GM23338 (cell line): ENCODE data around the gene ZNF286A.

Experiments used
- CREB1 ChIP-seq: fragments of 250-450 bp; sonication (Bioruptor Pico); IDR thresholded peaks from 2 replicates; pipeline ENCODE4 v1.5.0; 2020; ENCODE audit warnings: low read depth, mild to moderate bottlenecking, moderate library complexity
- EZH2 ChIP-seq: fragments of 200-600 bp; sonication (generic); IDR thresholded peaks from one replicate; pipeline ENCODE4 v1.8.0; 2017; ENCODE audit warnings: antibody characterized with exemption, mild to moderate bottlenecking, low read depth; ENCODE audit not compliant: unreplicated experiment
- JUNB ChIP-seq: IDR thresholded peaks from one replicate; pipeline ENCODE4 v1.6.1; 2016; ENCODE audit warnings: antibody characterized with exemption; ENCODE audit not compliant: unreplicated experiment
- NANOG ChIP-seq: IDR thresholded peaks from 2 replicates; pipeline ENCODE4 v1.6.1; 2016; ENCODE audit warnings: antibody characterized with exemption, borderline replicate concordance
- POLR2AphosphoS5 ChIP-seq: IDR thresholded peaks from 2 replicates; pipeline ENCODE4 v1.6.1; 2016; ENCODE audit warnings: antibody characterized with exemption, low read depth
- TF ChIP-seq, protein P1 (sequence below), 2 experiments: fragments of 200-600 bp in 1 of 2; sonication (generic) in 1 of 2; conservative IDR thresholded peaks; 2 replicates each; pipeline versions ENCODE4 v1.5.1 to v1.6.1; 2016 to 2017; ENCODE audit warnings: antibody characterized with exemption in 2 of 2, low read depth in 2 of 2, mild to moderate bottlenecking in 2 of 2, moderate library complexity in 1 of 2
- TF ChIP-seq, protein P2 (sequence below): IDR thresholded peaks from one replicate; pipeline ENCODE4 v1.6.1; 2018; ENCODE audit warnings: antibody characterized with exemption; ENCODE audit not compliant: unreplicated experiment

DNA sequence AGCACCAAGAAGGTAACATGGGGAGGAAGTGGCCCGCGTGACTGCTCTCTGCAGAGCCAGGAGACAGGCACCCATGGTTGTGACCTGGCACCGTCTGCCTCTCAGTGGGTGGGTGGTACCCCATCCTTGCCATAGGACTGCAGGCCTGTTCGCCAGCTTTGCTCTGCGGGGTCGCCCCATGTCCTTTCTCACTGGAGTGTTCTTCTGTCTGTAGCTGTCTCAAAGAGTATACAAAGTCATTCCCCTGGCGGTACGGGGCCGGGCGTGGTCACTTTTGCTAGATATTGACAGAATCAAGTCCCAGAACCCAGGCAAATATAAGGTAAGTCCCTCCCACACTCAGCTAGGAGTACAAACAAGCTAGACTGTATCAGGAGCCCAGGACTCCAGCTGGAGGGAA is 38.5 kb downstream of the ZNF286A start:
- TF ChIP-seq, protein P1, sequence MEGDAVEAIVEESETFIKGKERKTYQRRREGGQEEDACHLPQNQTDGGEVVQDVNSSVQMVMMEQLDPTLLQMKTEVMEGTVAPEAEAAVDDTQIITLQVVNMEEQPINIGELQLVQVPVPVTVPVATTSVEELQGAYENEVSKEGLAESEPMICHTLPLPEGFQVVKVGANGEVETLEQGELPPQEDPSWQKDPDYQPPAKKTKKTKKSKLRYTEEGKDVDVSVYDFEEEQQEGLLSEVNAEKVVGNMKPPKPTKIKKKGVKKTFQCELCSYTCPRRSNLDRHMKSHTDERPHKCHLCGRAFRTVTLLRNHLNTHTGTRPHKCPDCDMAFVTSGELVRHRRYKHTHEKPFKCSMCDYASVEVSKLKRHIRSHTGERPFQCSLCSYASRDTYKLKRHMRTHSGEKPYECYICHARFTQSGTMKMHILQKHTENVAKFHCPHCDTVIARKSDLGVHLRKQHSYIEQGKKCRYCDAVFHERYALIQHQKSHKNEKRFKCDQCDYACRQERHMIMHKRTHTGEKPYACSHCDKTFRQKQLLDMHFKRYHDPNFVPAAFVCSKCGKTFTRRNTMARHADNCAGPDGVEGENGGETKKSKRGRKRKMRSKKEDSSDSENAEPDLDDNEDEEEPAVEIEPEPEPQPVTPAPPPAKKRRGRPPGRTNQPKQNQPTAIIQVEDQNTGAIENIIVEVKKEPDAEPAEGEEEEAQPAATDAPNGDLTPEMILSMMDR (conservative IDR thresholded peaks at IDR 0.05; ENCODE audit: low read depth in 2 of 2): no peak
- no peak for TF ChIP-seq POLR2AphosphoS5
- no peak for TF ChIP-seq CREB1 (CRISPR knock-in tag)
- TF ChIP-seq, protein P2, sequence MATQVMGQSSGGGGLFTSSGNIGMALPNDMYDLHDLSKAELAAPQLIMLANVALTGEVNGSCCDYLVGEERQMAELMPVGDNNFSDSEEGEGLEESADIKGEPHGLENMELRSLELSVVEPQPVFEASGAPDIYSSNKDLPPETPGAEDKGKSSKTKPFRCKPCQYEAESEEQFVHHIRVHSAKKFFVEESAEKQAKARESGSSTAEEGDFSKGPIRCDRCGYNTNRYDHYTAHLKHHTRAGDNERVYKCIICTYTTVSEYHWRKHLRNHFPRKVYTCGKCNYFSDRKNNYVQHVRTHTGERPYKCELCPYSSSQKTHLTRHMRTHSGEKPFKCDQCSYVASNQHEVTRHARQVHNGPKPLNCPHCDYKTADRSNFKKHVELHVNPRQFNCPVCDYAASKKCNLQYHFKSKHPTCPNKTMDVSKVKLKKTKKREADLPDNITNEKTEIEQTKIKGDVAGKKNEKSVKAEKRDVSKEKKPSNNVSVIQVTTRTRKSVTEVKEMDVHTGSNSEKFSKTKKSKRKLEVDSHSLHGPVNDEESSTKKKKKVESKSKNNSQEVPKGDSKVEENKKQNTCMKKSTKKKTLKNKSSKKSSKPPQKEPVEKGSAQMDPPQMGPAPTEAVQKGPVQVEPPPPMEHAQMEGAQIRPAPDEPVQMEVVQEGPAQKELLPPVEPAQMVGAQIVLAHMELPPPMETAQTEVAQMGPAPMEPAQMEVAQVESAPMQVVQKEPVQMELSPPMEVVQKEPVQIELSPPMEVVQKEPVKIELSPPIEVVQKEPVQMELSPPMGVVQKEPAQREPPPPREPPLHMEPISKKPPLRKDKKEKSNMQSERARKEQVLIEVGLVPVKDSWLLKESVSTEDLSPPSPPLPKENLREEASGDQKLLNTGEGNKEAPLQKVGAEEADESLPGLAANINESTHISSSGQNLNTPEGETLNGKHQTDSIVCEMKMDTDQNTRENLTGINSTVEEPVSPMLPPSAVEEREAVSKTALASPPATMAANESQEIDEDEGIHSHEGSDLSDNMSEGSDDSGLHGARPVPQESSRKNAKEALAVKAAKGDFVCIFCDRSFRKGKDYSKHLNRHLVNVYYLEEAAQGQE: no peak
- TF ChIP-seq EZH2: no peak
- no peak for TF ChIP-seq JUNB
- no peak for TF ChIP-seq NANOG
